HepG2 (cell line): ENCODE measurements around the gene CAV3. TPM values are rescaled to one million over a fixed set of nuclear protein-coding genes. Genes with fewer than 3 reads are reported as not detected.

ENCODE experiments used
- ATAC-seq: fragments of 200-7000 bp; cut with Tn5 transposase; 3 replicates; pipeline ENCODE4 v1.9.1; 2020; ENCODE audit warnings: mild to moderate bottlenecking, moderate library complexity
- BruUV-seq: library from RNA; stranded (reverse); fragments of 400-500 nt; replicated peaks from 2 replicates; lab custom pipeline; 2021; lab: Mats Ljungman, UMichigan
- CTCF ChIA-PET: fragments of 300-600 bp; formaldehyde crosslinking; extraction: SDS; loops from one replicate; lab custom pipeline; 2021; ENCODE audit warnings: low total read pairs, inconsistent platforms, low intra/inter-chr PET ratio; lab: Yijun Ruan, JAX
- POLR2A ChIA-PET: fragments of 350-600 bp; sonication (Branson Sonifier 250); formaldehyde crosslinking; loops from one replicate; lab custom pipeline; 2020; ENCODE audit warnings: antibody characterized with exemption, inconsistent platforms; lab: Yijun Ruan, JAX
- DNase-seq: peaks from one replicate; pipeline ENCODE4 v3.0.0-alpha.2; 2015; ENCODE audit warnings: low spot score
- FAIRE-seq: peaks from 3 replicates; lab custom pipeline; 2011; peaks lifted over from hg19 to GRCh38; lab: Jason Lieb, UNC
- H2AFZ ChIP-seq: one replicate; pipeline ENCODE4 v1.6.1; 2011; ENCODE audit warnings: low read length, inconsistent platforms
- H3K27ac ChIP-seq: fragments of 300-600 bp; 3 replicates; pipeline ENCODE4 v1.8.0; 2011; ENCODE audit warnings: mixed run types, mild to moderate bottlenecking, mixed read lengths, low read length, inconsistent platforms; ENCODE audit not compliant: insufficient read depth; ENCODE audit errors: extremely low read length
- H3K27me3 ChIP-seq, 2 experiments: fragments of 200-600 bp in 1 of 2; 2 replicates in 1 of 2; 3 replicates in 1 of 2; pipeline versions ENCODE4 v1.6.0 to v1.8.0; 2011; ENCODE audit warnings: low read length in 2 of 2, mild to moderate bottlenecking in 2 of 2, moderate library complexity in 2 of 2, inconsistent platforms in 1 of 2; ENCODE audit not compliant: insufficient read depth in 2 of 2, control insufficient read depth in 1 of 2
- H3K36me3 ChIP-seq, 2 experiments: fragments of 200-600 bp in 1 of 2; replicated peaks in 1 of 2; 2 replicates in 1 of 2; 3 replicates in 1 of 2; pipeline versions ENCODE4 v1.5.1 to v1.8.0; 2011; ENCODE audit warnings: low read length in 2 of 2, inconsistent platforms in 1 of 2; ENCODE audit not compliant: insufficient read depth in 2 of 2, control insufficient read depth in 1 of 2
- H3K4me1 ChIP-seq: 2 replicates; pipeline ENCODE4 v1.5.1; 2012; ENCODE audit warnings: low read length, inconsistent platforms; ENCODE audit not compliant: insufficient read depth
- H3K4me2 ChIP-seq: 2 replicates; pipeline ENCODE4 v1.6.0; 2011; ENCODE audit warnings: low read depth, low read length, inconsistent platforms
- H3K4me3 ChIP-seq, 3 experiments: fragments of 200-600 bp in 1 of 3; sonication (generic), shearing (Covaris generic) in 1 of 3; replicated peaks in 1 of 3; 2 replicates each; pipeline ENCODE4 v1.5.1; 2011 to 2016; ENCODE audit warnings: low read length in 3 of 3, inconsistent platforms in 2 of 3, low read depth in 2 of 3, mild to moderate bottlenecking in 2 of 3, control low read depth in 1 of 3, mixed read lengths in 1 of 3; ENCODE audit not compliant: insufficient read depth in 1 of 3
- H3K79me2 ChIP-seq: one replicate; pipeline ENCODE4 v1.6.1; 2011; ENCODE audit warnings: low read length, inconsistent platforms; ENCODE audit not compliant: insufficient read depth
- H3K9ac ChIP-seq: 2 replicates; pipeline ENCODE4 v1.6.0; 2011; ENCODE audit warnings: mild to moderate bottlenecking, low read depth, low read length, inconsistent platforms; ENCODE audit not compliant: insufficient read depth
- H3K9me3 ChIP-seq: 2 replicates; pipeline ENCODE4 v1.5.1; 2012; ENCODE audit warnings: mild to moderate bottlenecking, low read length
- H4K20me1 ChIP-seq: 2 replicates; pipeline ENCODE4 v1.6.0; 2011; ENCODE audit warnings: inconsistent platforms, mild to moderate bottlenecking, low read length, moderate library complexity; ENCODE audit not compliant: insufficient read depth
- BRCA1 ChIP-seq: sonication (generic); formaldehyde crosslinking; IDR thresholded peaks from 2 replicates; pipeline ENCODE4 v1.4.0; 2020; ENCODE audit warnings: missing genetic modification reagents
- GATAD2A ChIP-seq: IDR thresholded peaks from 2 replicates; pipeline ENCODE4 v1.6.1; 2016
- IRF2 ChIP-seq: IDR thresholded peaks from 2 replicates; pipeline ENCODE4 v1.6.1; 2018; ENCODE audit warnings: missing genetic modification reagents, missing compliant biosample characterization
- KLF6 ChIP-seq: IDR thresholded peaks from 2 replicates; pipeline ENCODE4 v1.8.0; 2016; ENCODE audit warnings: missing biosample characterization, missing genetic modification reagents
- MED13 ChIP-seq: sonication (generic); formaldehyde crosslinking; IDR thresholded peaks from 2 replicates; pipeline ENCODE4 v1.5.0; 2020; ENCODE audit warnings: missing genetic modification reagents
- MIER3 ChIP-seq: IDR thresholded peaks from 2 replicates; pipeline ENCODE4 v1.6.1; 2016; ENCODE audit warnings: missing compliant biosample characterization, borderline replicate concordance
- MLLT10 ChIP-seq: sonication (generic); formaldehyde crosslinking; IDR thresholded peaks from 2 replicates; pipeline ENCODE4 v1.4.0; 2020; ENCODE audit warnings: missing genetic modification reagents
- MYNN ChIP-seq: sonication (generic); formaldehyde crosslinking; IDR thresholded peaks from 2 replicates; pipeline ENCODE4 v1.4.0; 2020; ENCODE audit warnings: mild to moderate bottlenecking, low read depth, missing genetic modification reagents
- NKX3-1 ChIP-seq: sonication (generic); formaldehyde crosslinking; IDR thresholded peaks from 2 replicates; pipeline ENCODE4 v1.5.0; 2020; ENCODE audit warnings: missing genetic modification reagents
- NR1H2 ChIP-seq: sonication (generic); formaldehyde crosslinking; IDR thresholded peaks from 2 replicates; pipeline ENCODE4 v1.8.1; 2022; ENCODE audit warnings: low read depth, missing genetic modification reagents, borderline replicate concordance
- SP4 ChIP-seq: sonication (generic); formaldehyde crosslinking; IDR thresholded peaks from 2 replicates; pipeline ENCODE4 v1.8.1; 2023; ENCODE audit warnings: mild to moderate bottlenecking, missing genetic modification reagents
- ZNF121 ChIP-seq: sonication (generic); formaldehyde crosslinking; IDR thresholded peaks from 2 replicates; pipeline ENCODE4 v1.5.0; 2020; ENCODE audit warnings: mild to moderate bottlenecking, missing genetic modification reagents
- ZNF232 ChIP-seq: sonication (generic); formaldehyde crosslinking; IDR thresholded peaks from 2 replicates; pipeline ENCODE4 v1.4.0; 2020; ENCODE audit warnings: missing genetic modification reagents, borderline replicate concordance
- ZNF264 ChIP-seq: sonication (generic); formaldehyde crosslinking; IDR thresholded peaks from 2 replicates; pipeline ENCODE4 v1.4.0; 2020; ENCODE audit warnings: missing genetic modification reagents
- ZNF652 ChIP-seq: IDR thresholded peaks from 2 replicates; pipeline ENCODE4 v1.6.1; 2016; ENCODE audit warnings: low read depth, borderline replicate concordance
- ZNF761 ChIP-seq: sonication (generic); formaldehyde crosslinking; conservative IDR thresholded peaks from 2 replicates; pipeline ENCODE4 v1.4.0; 2020; ENCODE audit warnings: mild to moderate bottlenecking, missing genetic modification reagents
- ZNF782 ChIP-seq: sonication (generic); formaldehyde crosslinking; IDR thresholded peaks from 2 replicates; pipeline ENCODE4 v1.4.0; 2020; ENCODE audit warnings: missing genetic modification reagents, mild to moderate bottlenecking, borderline replicate concordance
- ZNF878 ChIP-seq: sonication (generic); formaldehyde crosslinking; IDR thresholded peaks from 2 replicates; pipeline ENCODE4 v1.8.1; 2023; ENCODE audit warnings: mild to moderate bottlenecking, missing genetic modification reagents, moderate library complexity
- ZSCAN12 ChIP-seq: sonication (generic); formaldehyde crosslinking; IDR thresholded peaks from 2 replicates; pipeline ENCODE4 v1.9.0; 2021; ENCODE audit warnings: mild to moderate bottlenecking, missing genetic modification reagents
- WGBS: methylation state at CpG from one replicate; pipeline ENCODE4 v1.1.6; 2017; ENCODE audit warnings: low lambda C conversion rate; 5-methylcytosine and 5-hydroxymethylcytosine counted together
- in situ Hi-C: cut with HindIII; loops from 2 replicates; pipeline ENCODE4 v1.10.0; 2017; ENCODE audit warnings: low pct_unique_long_range_greater_than_20kb; ENCODE audit not compliant: extremely low pct_ligation_motif_present
- intact Hi-C: fragments of 100-400 bp; cut with micrococcal nuclease; formaldehyde crosslinking; loops from one replicate; pipeline ENCODE4 v1.10.0; 2022; ENCODE audit not compliant: unreplicated experiment
- polyA plus RNA-seq, 8 experiments: library from polyadenylated mRNA; depleted of rRNA in 3 of 8; stranded (reverse) in 7 of 8; unstranded in 1 of 8; fragments of >200 nt; fragmentation: Illumina TruSeq in 4 of 8; extraction: Trizol in 4 of 8; gene quantifications; 2 replicates each; pipeline versions ENCODE4 v1.2.1 to v1.2.3, GENCODE V29; 2011 to 2016; ENCODE audit warnings: low read depth in 4 of 8, missing spikeins in 1 of 8, mixed read lengths in 1 of 8; ENCODE audit not compliant: insufficient read depth in 1 of 8
- total RNA-seq, 5 experiments: library from RNA; depleted of rRNA; stranded (reverse); fragments of >200 nt; fragmentation: Illumina TruSeq; extraction: Trizol; gene quantifications; 2 replicates each; pipeline ENCODE4 v1.2.3, GENCODE V29; 2016; ENCODE audit warnings: low read depth in 1 of 5

CAV3 gene
- total and polyA plus RNA-seq, 2 of the 13 experiments (the other 11 are each of a cell fraction or from before 2014, with no cell fraction given) = not detected

DNA sequence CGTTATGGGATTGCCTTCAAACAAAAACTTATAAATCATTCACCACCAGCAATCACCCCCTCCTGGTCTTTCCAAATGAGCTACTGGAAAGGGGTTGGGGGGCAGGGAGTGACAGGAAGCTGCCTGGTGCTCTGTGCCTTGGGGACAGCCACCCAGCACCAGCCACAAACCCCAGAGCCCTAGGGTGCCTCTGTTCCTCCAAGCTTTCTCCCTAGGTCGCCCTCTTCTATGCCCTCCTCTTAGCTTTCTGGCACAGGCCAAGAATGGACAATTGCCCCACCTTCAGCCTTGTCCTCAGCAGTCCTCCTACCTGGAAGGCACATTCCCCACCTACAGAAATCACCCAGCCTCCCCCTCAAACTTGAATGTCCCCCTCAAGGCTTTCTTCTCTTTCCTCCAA, 32.5 kb downstream of the CAV3 start:
- no peak overlapping the region for H3K27ac ChIP-seq
- no peak for TF ChIP-seq ZNF652 (CRISPR knock-in tag)
- no peak for TF ChIP-seq ZNF761 (CRISPR knock-in tag)
- no peak for TF ChIP-seq MIER3 (CRISPR knock-in tag)
- no peak for TF ChIP-seq SP4 (CRISPR knock-in tag)
- no peak for TF ChIP-seq MED13
- no peak for TF ChIP-seq KLF6 (CRISPR knock-in tag)
- no peak for TF ChIP-seq ZNF121 (CRISPR knock-in tag)
- TF ChIP-seq ZNF878 (CRISPR knock-in tag) = no peak
- TF ChIP-seq NR1H2 (CRISPR knock-in tag) = no peak
- TF ChIP-seq MYNN (CRISPR knock-in tag) = no peak
- no peak for TF ChIP-seq BRCA1 (CRISPR knock-in tag)
- TF ChIP-seq ZNF782 (CRISPR knock-in tag) = no peak
- TF ChIP-seq ZNF232 (CRISPR knock-in tag) = no peak
- TF ChIP-seq ZNF264 (CRISPR knock-in tag) = no peak
- TF ChIP-seq MLLT10 = no peak
- no peak for TF ChIP-seq NKX3-1 (CRISPR knock-in tag)
- no peak for TF ChIP-seq IRF2 (CRISPR knock-in tag)
- TF ChIP-seq ZSCAN12 = no peak
- no peak for TF ChIP-seq GATAD2A (CRISPR knock-in tag)
- intact Hi-C loops = no loop called here
- no peaks in the 10 kb centered on the region for H3K9me3 ChIP-seq
- H3K4me2 ChIP-seq = no peak overlapping the region
- ChIA-PET CTCF (interaction anchor here (1.1 kb wide), 1 partner anchor 10 kb away, joined by 3 read pairs; no protein-coding TSS in a partner anchor), POLR2A (no interaction called here)
- H3K79me2 ChIP-seq = no peaks in the 10 kb centered on the region
- WGBS = 39% methylated on average over 2 of the region's 2 CpGs
- FAIRE-seq (no peak), DNase-seq (no peak), ATAC-seq (no peak)
- H3K9ac ChIP-seq = no peak overlapping the region
- H3K4me1 ChIP-seq = peaks cover 38% of the 10 kb centered on the region
- H3K4me3 ChIP-seq = no peak overlapping the region
- no TSS peak for BruUV-seq
- no peaks in the 10 kb centered on the region for H3K36me3 ChIP-seq
- H3K27me3 ChIP-seq = peaks cover 0 to 9% of the 10 kb centered on the region in 2 experiments; a peak in 2 of 5 replicates
- H4K20me1 ChIP-seq = no peaks in the 10 kb centered on the region
- no peak overlapping the region for H2AFZ ChIP-seq
- in situ Hi-C loops = no loop called here
